T-cell (primary cell): ENCODE results near the gene ALPP. TPM values are rescaled to one million over a fixed set of nuclear protein-coding genes. Genes with fewer than 3 reads are reported as not detected.
"Not testable (repeated sequence)": the region's sequence is repeated elsewhere in the genome, so short reads cannot be mapped to it uniquely, and the experiment has no call there.

Source experiments
- ATAC-seq, 4 experiments: fragments of 200-7000 bp in 3 of 4; fragments of 150-1000 bp in 1 of 4; cut with Tn5 transposase; replicated peaks in 1 of 4; 1 replicate in 3 of 4; 2 replicates in 1 of 4; pipeline ENCODE4 v1.10.0; 2021; ENCODE audit warnings: moderate library complexity in 3 of 4, mild to moderate bottlenecking in 2 of 4, moderate number of reproducible peaks in 1 of 4
- CTCF ChIA-PET, 2 donors: fragments of 300-600 bp; sonication (Branson Sonifier 250); formaldehyde crosslinking; loops; one replicate each; lab custom pipeline; 2022; ENCODE audit warnings: antibody characterized with exemption in 2 of 2; lab: Charles Lee
- POLR2A ChIA-PET, 2 donors: fragments of 300-600 bp; sonication (Branson Sonifier 250); formaldehyde crosslinking; loops; one replicate each; lab custom pipeline; 2022; ENCODE audit warnings: antibody characterized with exemption in 2 of 2; lab: Charles Lee
- DNase-seq, 35 experiments: peaks; one replicate each; pipeline versions ENCODE4 v3.0.0 to v3.0.0-alpha.2; 2013 to 2023
- H3K27ac ChIP-seq: one replicate; pipeline ENCODE4 v1.5.1; 2013; ENCODE audit warnings: low read length
- H3K27me3 ChIP-seq, 2 experiments: replicated peaks in 1 of 2; 1 replicate in 1 of 2; 2 replicates in 1 of 2; pipeline versions ENCODE4 v1.6.1 to v1.7.0; 2013; ENCODE audit warnings: low read length in 1 of 2, mixed read lengths in 1 of 2; ENCODE audit not compliant: control insufficient read depth in 2 of 2, insufficient read depth in 2 of 2; ENCODE audit errors: extremely low read depth in 1 of 2
- H3K36me3 ChIP-seq, 2 donors: 1 replicate in 1 of 2; 2 replicates in 1 of 2; pipeline versions ENCODE4 v1.6.1 to v1.7.0; 2013; ENCODE audit warnings: low read length in 1 of 2; ENCODE audit not compliant: control insufficient read depth in 2 of 2, insufficient read depth in 1 of 2; ENCODE audit errors: extremely low read depth in 1 of 2
- H3K4me1 ChIP-seq, 2 experiments: 1 replicate in 1 of 2; 2 replicates in 1 of 2; pipeline versions ENCODE4 v1.6.1 to v1.7.0; 2013; ENCODE audit warnings: low read length in 2 of 2, mixed read lengths in 1 of 2; ENCODE audit not compliant: insufficient read depth in 2 of 2, control insufficient read depth in 1 of 2; ENCODE audit errors: extremely low read depth in 1 of 2
- H3K4me3 ChIP-seq, 2 donors: 1 replicate in 1 of 2; 2 replicates in 1 of 2; pipeline versions ENCODE4 v1.5.1 to v1.7.0; 2013; ENCODE audit warnings: mild to moderate bottlenecking in 2 of 2, low read length in 1 of 2, moderate library complexity in 1 of 2; ENCODE audit not compliant: control insufficient read depth in 1 of 2; ENCODE audit errors: extremely low read depth in 1 of 2
- H3K9me3 ChIP-seq: 2 replicates; pipeline ENCODE4 v1.7.0; 2013
- H3K27ac Mint-ChIP-seq, 2 donors: one replicate each; pipeline ENCODE4 v1.8.0; 2020 to 2021; ENCODE audit warnings: mild to moderate bottlenecking in 2 of 2, mixed read lengths in 2 of 2
- H3K27me3 Mint-ChIP-seq, 2 donors: one replicate each; pipeline ENCODE4 v1.8.0; 2021 to 2022; ENCODE audit warnings: mixed read lengths in 2 of 2
- H3K36me3 Mint-ChIP-seq: one replicate; pipeline ENCODE4 v1.8.0; 2021; ENCODE audit warnings: mixed read lengths
- H3K4me1 Mint-ChIP-seq, 3 donors: one replicate each; pipeline ENCODE4 v1.8.0; 2020 to 2022; ENCODE audit warnings: mixed read lengths in 3 of 3, mild to moderate bottlenecking in 1 of 3
- H3K4me3 Mint-ChIP-seq, 3 donors: one replicate each; pipeline ENCODE4 v1.8.0; 2020 to 2022; ENCODE audit warnings: mild to moderate bottlenecking in 3 of 3, mixed read lengths in 3 of 3, moderate library complexity in 3 of 3
- H3K9me3 Mint-ChIP-seq, 3 donors: one replicate each; pipeline ENCODE4 v1.8.0; 2020 to 2022; ENCODE audit warnings: mixed read lengths in 3 of 3
- WGBS: methylation state at CpG from one replicate; pipeline ENCODE4 v1.1.5; 2013; ENCODE audit warnings: missing lambda C conversion rate; ENCODE audit not compliant: insufficient coverage; 5-methylcytosine and 5-hydroxymethylcytosine counted together
- total RNA-seq, 35 experiments: library from RNA in 6 of 35; stranded (reverse) in 6 of 35; fragments of 120-200 nt in 1 of 35; gene quantifications; one replicate each; pipeline versions ENCODE4 v1.2.1 to v1.2.4 and lab custom pipeline; 2013 to 2026

ALPP gene
- total RNA-seq, 5 donors from 2014 or later (not counting 1 experiment from before 2014, with no cell fraction given): 0.16 TPM; not detected in 4

- peaks cover 0 to 9% (median 3%) of the 10 kb centered on the region in 3 donors for H3K4me1 Mint-ChIP-seq
- Histone ChIP-seq H3K36me3 (no peaks in the 10 kb centered on the region), H3K4me3 (no peak overlapping the region), H3K9me3 (no peaks in the 10 kb centered on the region), H3K27ac (no peak overlapping the region), H3K4me1 (peaks cover 0 to 3% of the 10 kb centered on the region in 2 experiments), H3K27me3 (peaks cover 2 to 46% of the 10 kb centered on the region in 2 experiments)
- no peak for DNase-seq
- no peak overlapping the region for H3K4me3 Mint-ChIP-seq
- H3K27me3 Mint-ChIP-seq: peaks cover 17 to 54% of the 10 kb centered on the region in 2 donors
- ATAC-seq: no peak
- H3K27ac Mint-ChIP-seq: no peak overlapping the region
- 100% methylated on average over 4 of the region's 6 CpGs for WGBS
- no peaks in the 10 kb centered on the region for H3K9me3 Mint-ChIP-seq
- CTCF ChIA-PET: no interaction called here
- no peaks in the 10 kb centered on the region for H3K36me3 Mint-ChIP-seq
- POLR2A ChIA-PET: no interaction called here
Measured at GRCh38 chr2:232389327-232389726, 10.8 kb downstream of the ALPP start.

GRCh38 chr2:232390661-232391060, 12.1 kb downstream of the ALPP start:
- ChIA-PET POLR2A (no interaction called here), CTCF (no interaction called here)
- ATAC-seq (no peak), DNase-seq (no peak)
- Mint-ChIP-seq H3K4me3 (no peak overlapping the region), H3K36me3 (no peaks in the 10 kb centered on the region), H3K9me3 (no peaks in the 10 kb centered on the region), H3K27ac (no peak overlapping the region), H3K27me3 (peaks cover 15 to 49% of the 10 kb centered on the region in 2 donors), H3K4me1 (peaks cover 0 to 7% (median 3%) of the 10 kb centered on the region in 3 donors)
- H3K36me3 ChIP-seq: no peaks in the 10 kb centered on the region
- WGBS: 31% methylated on average over 2 of the region's 3 CpGs
- no peak overlapping the region for H3K4me3 ChIP-seq
- peaks cover 0 to 3% of the 10 kb centered on the region in 2 experiments for H3K4me1 ChIP-seq
- H3K27me3 ChIP-seq: peaks cover 2 to 42% of the 10 kb centered on the region in 2 experiments
- H3K9me3 ChIP-seq: no peaks in the 10 kb centered on the region
- H3K27ac ChIP-seq: no peak overlapping the region

GRCh38 chr2:232393556-232393955, 15.0 kb downstream of the ALPP start:
- no peaks in the 10 kb centered on the region for H3K36me3 ChIP-seq
- H3K4me1 ChIP-seq: no peaks in the 10 kb centered on the region
- WGBS: 96% methylated on average over 4 of the region's 8 CpGs
- no peaks in the 10 kb centered on the region for H3K9me3 ChIP-seq
- no peaks in the 10 kb centered on the region for H3K36me3 Mint-ChIP-seq
- H3K27ac ChIP-seq: no peak overlapping the region
- H3K27ac Mint-ChIP-seq: no peak overlapping the region
- ATAC-seq (no peak), DNase-seq (no peak)
- H3K4me1 Mint-ChIP-seq: no peaks in the 10 kb centered on the region
- ChIA-PET POLR2A (no interaction called here), CTCF (no interaction called here)
- no peak overlapping the region for H3K4me3 Mint-ChIP-seq
- no peak overlapping the region for H3K4me3 ChIP-seq
- peaks cover 2 to 30% of the 10 kb centered on the region in 2 experiments for H3K27me3 ChIP-seq
- peaks cover 10 to 40% of the 10 kb centered on the region in 2 donors for H3K27me3 Mint-ChIP-seq
- H3K9me3 Mint-ChIP-seq: no peaks in the 10 kb centered on the region

- H3K9me3 Mint-ChIP-seq, H3K27ac ChIP-seq, CTCF ChIA-PET, POLR2A ChIA-PET, H3K4me3 Mint-ChIP-seq, H3K9me3 ChIP-seq, H3K4me3 ChIP-seq, H3K4me1 ChIP-seq, H3K36me3 Mint-ChIP-seq, ATAC-seq, DNase-seq, H3K4me1 Mint-ChIP-seq, H3K36me3 ChIP-seq, H3K27ac Mint-ChIP-seq: not testable (repeated sequence)
- peaks cover 3 to 24% of the 10 kb centered on the region in 2 experiments for H3K27me3 ChIP-seq
- H3K27me3 Mint-ChIP-seq: peaks cover 6 to 35% of the 10 kb centered on the region in 2 donors
- WGBS: no CpG with 5 or more reads among the region's 7 CpGs
Measured at GRCh38 chr2:232394431-232394830, 15.9 kb downstream of the ALPP start.

GRCh38 chr2:232395586-232395985, 17.0 kb downstream of the ALPP start:
- no peaks in the 10 kb centered on the region for H3K4me1 ChIP-seq
- Mint-ChIP-seq H3K36me3 (no peaks in the 10 kb centered on the region), H3K4me1 (no peaks in the 10 kb centered on the region), H3K27me3 (peaks cover 7 to 30% of the 10 kb centered on the region in 2 donors), H3K9me3 (no peaks in the 10 kb centered on the region), H3K27ac (no peak overlapping the region), H3K4me3 (no peak overlapping the region)
- CTCF ChIA-PET: no interaction called here
- H3K27me3 ChIP-seq: peaks cover 4 to 29% of the 10 kb centered on the region in 2 experiments
- POLR2A ChIA-PET: no interaction called here
- H3K4me3 ChIP-seq: no peak overlapping the region
- H3K36me3 ChIP-seq: no peaks in the 10 kb centered on the region
- no peak overlapping the region for H3K27ac ChIP-seq
- WGBS: no CpG with 5 or more reads among the region's 1 CpG
- ATAC-seq (no peak), DNase-seq (no peak)
- H3K9me3 ChIP-seq: no peaks in the 10 kb centered on the region

- ChIA-PET CTCF (no interaction called here), POLR2A (no interaction called here)
- ATAC-seq: no peak
- Histone ChIP-seq H3K27ac (no peak overlapping the region), H3K9me3 (no peaks in the 10 kb centered on the region), H3K27me3 (peaks cover 2 to 26% of the 10 kb centered on the region in 2 experiments), H3K4me3 (no peak overlapping the region), H3K4me1 (no peaks in the 10 kb centered on the region), H3K36me3 (no peaks in the 10 kb centered on the region)
- Mint-ChIP-seq H3K9me3 (no peaks in the 10 kb centered on the region), H3K27me3 (peaks cover 3 to 30% of the 10 kb centered on the region in 2 donors), H3K36me3 (no peaks in the 10 kb centered on the region), H3K4me3 (no peak overlapping the region), H3K27ac (no peak overlapping the region), H3K4me1 (no peaks in the 10 kb centered on the region)
- WGBS: no CpG with 5 or more reads among the region's 2 CpGs
- no peak for DNase-seq
Measured at GRCh38 chr2:232396683-232397082, 18.1 kb downstream of the ALPP start.
